Measurements from ENCODE around the gene POU2AF3. TPM values are rescaled to one million over a fixed set of nuclear protein-coding genes. Genes with fewer than 3 reads are reported as not detected.

The POU2AF3 gene
- total and polyA plus RNA-seq, 2 donors (not counting 1 experiment from before 2014, with no cell fraction given), result 0.51 to 2.1 TPM

- Histone ChIP-seq H3K79me2 (ENCODE audit: control insufficient read depth, insufficient read depth, low read length) (no peaks in the 10 kb centered on the region), H3K27ac (ENCODE audit: low read length in 2 of 2) (no peak overlapping the region), H3K36me3 (replicated peaks in 1 of 2; ENCODE audit: control extremely low read depth in 1 of 2, control insufficient read depth in 1 of 2, extremely low read depth in 1 of 2, insufficient read depth in 2 of 2, low read length in 1 of 2) (no peaks in the 10 kb centered on the region), H3K4me1 (ENCODE audit: control insufficient read depth in 2 of 2, insufficient read depth in 2 of 2, low read length in 2 of 2) (no peaks in the 10 kb centered on the region), H4K20me1 (ENCODE audit: control insufficient read depth, insufficient read depth, low read length, poor library complexity, severe bottlenecking) (no peaks in the 10 kb centered on the region), H3K9ac (ENCODE audit: low read length) (no peak overlapping the region), H3K27me3 (replicated peaks in 1 of 4; ENCODE audit: control extremely low read depth in 1 of 4, control insufficient read depth in 3 of 4, insufficient read depth in 4 of 4, low read length in 3 of 4) (no peaks in the 10 kb centered on the region), H3K9me3 (ENCODE audit: control extremely low read depth in 1 of 3, control insufficient read depth in 2 of 3, insufficient read depth in 1 of 3, low read length in 2 of 3) (no peaks in the 10 kb centered on the region), H3K4me2 (replicated peaks; ENCODE audit: low read depth, low read length, poor library complexity, severe bottlenecking) (no peak overlapping the region), H3K4me3 (ENCODE audit: control extremely low read depth in 1 of 5, extremely low read depth in 1 of 5, insufficient read depth in 1 of 5, low read depth in 2 of 5, low read length in 4 of 5) (no peak overlapping the region), H2AFZ (ENCODE audit: insufficient read depth, low read depth, low read length, poor library complexity, severe bottlenecking) (no peak overlapping the region)
- TF ChIP-seq CTCF (IDR thresholded peaks at IDR 0.05), result no peak
- ChIA-PET CTCF (interaction anchor here (0.8 kb wide), 1 partner anchor 47 kb away, joined by 3 read pairs; no protein-coding TSS in a partner anchor), POLR2A (no interaction called here)
- 100% methylated on average over 1 of the region's 2 CpGs for WGBS (ENCODE audit: insufficient coverage)
- intact Hi-C loops (cut with micrococcal nuclease), result no loop called here
- H3K27ac Mint-ChIP-seq, result peak overlapping the region; percentile 28
- H3K27me3 Mint-ChIP-seq, result no peaks in the 10 kb centered on the region
- no peaks in the 10 kb centered on the region for H3K9me3 Mint-ChIP-seq (ENCODE audit: insufficient read depth)
- DNase-seq (no peak), ATAC-seq (ENCODE audit: low read depth) (no peak)
- no peak overlapping the region for H3K4me3 Mint-ChIP-seq
- H3K4me1 Mint-ChIP-seq, result peaks cover 6% of the 10 kb centered on the region
Measured at GRCh38 chr11:111330234-111330893, 32.0 kb downstream of the POU2AF3 start.

GRCh38 chr11:111331711-111332479 lies 33.5 kb downstream of the POU2AF3 start:
- no peaks in the 10 kb centered on the region for H3K9me3 ChIP-seq (ENCODE audit: control extremely low read depth in 1 of 3, control insufficient read depth in 2 of 3, insufficient read depth in 1 of 3, low read length in 2 of 3)
- no peak overlapping the region for H2AFZ ChIP-seq (ENCODE audit: insufficient read depth, low read depth, low read length, poor library complexity, severe bottlenecking)
- H3K9ac ChIP-seq (ENCODE audit: low read length), result no peak overlapping the region
- no peaks in the 10 kb centered on the region for H3K4me1 ChIP-seq (ENCODE audit: control insufficient read depth in 2 of 2, insufficient read depth in 2 of 2, low read length in 2 of 2)
- peaks cover 6% of the 10 kb centered on the region for H3K4me1 Mint-ChIP-seq
- no peaks in the 10 kb centered on the region for H4K20me1 ChIP-seq (ENCODE audit: control insufficient read depth, insufficient read depth, low read length, poor library complexity, severe bottlenecking)
- WGBS (ENCODE audit: insufficient coverage), result 90% methylated on average over 3 of the region's 4 CpGs
- no peak for TF ChIP-seq EZH2 (IDR thresholded peaks at IDR 0.05; ENCODE audit: borderline replicate concordance, insufficient read depth, low read depth, low read length, poor library complexity, severe bottlenecking)
- TF ChIP-seq CTCF (IDR thresholded peaks at IDR 0.05), result no peak
- no peak overlapping the region for H3K27ac Mint-ChIP-seq
- H3K9me3 Mint-ChIP-seq (ENCODE audit: insufficient read depth), result no peaks in the 10 kb centered on the region
- no peaks in the 10 kb centered on the region for H3K27me3 ChIP-seq (replicated peaks in 1 of 4; ENCODE audit: control extremely low read depth in 1 of 4, control insufficient read depth in 3 of 4, insufficient read depth in 4 of 4, low read length in 3 of 4)
- no peak overlapping the region for H3K4me3 Mint-ChIP-seq
- ChIA-PET POLR2A (no interaction called here), CTCF (no interaction called here)
- intact Hi-C loops (cut with micrococcal nuclease), result no loop called here
- ATAC-seq (ENCODE audit: low read depth) (no peak), DNase-seq (no peak)
- H3K4me3 ChIP-seq (ENCODE audit: control extremely low read depth in 1 of 5, extremely low read depth in 1 of 5, insufficient read depth in 1 of 5, low read depth in 2 of 5, low read length in 4 of 5), result no peak overlapping the region
- no peaks in the 10 kb centered on the region for H3K79me2 ChIP-seq (ENCODE audit: control insufficient read depth, insufficient read depth, low read length)
- H3K4me2 ChIP-seq (replicated peaks; ENCODE audit: low read depth, low read length, poor library complexity, severe bottlenecking), result no peak overlapping the region
- H3K27ac ChIP-seq (ENCODE audit: low read length in 2 of 2), result no peak overlapping the region
- no peaks in the 10 kb centered on the region for H3K36me3 ChIP-seq (replicated peaks in 1 of 2; ENCODE audit: control extremely low read depth in 1 of 2, control insufficient read depth in 1 of 2, extremely low read depth in 1 of 2, insufficient read depth in 2 of 2, low read length in 1 of 2)
- H3K27me3 Mint-ChIP-seq, result no peaks in the 10 kb centered on the region
